HG03439 (cell line): ENCODE measurements around the gene RNF152.

Experiments used
- ATAC-seq: cut with Tn5 transposase; IDR thresholded peaks from one replicate; pipeline ENCODE4 v1.9.1; 2021; ENCODE audit warnings: mild to moderate bottlenecking, moderate library complexity; ENCODE audit not compliant: unreplicated experiment

RNF152 gene

GRCh38 chr18:61765097-61765496 lies 127.7 kb downstream of the RNF152 start:
- no peak for ATAC-seq

- ATAC-seq = no peak
These were observed 128.4 kb downstream of the RNF152 start for GRCh38 chr18:61764381-61764780.

- no peak for ATAC-seq
These were observed 130.9 kb downstream of the RNF152 start for GRCh38 chr18:61761875-61762274.
